ENCODE data around the gene ANKRD63.

- TF ChIP-seq CSDC2 (CRISPR knock-in tag; IDR thresholded peaks at IDR 0.05) (no peak), RARB (CRISPR knock-in tag; IDR thresholded peaks at IDR 0.05) (no peak), PATZ1 (CRISPR knock-in tag; IDR thresholded peaks at IDR 0.05; ENCODE audit: borderline replicate concordance) (no peak), SNAI2 (CRISPR knock-in tag; IDR thresholded peaks at IDR 0.05) (no peak), TCF4 (CRISPR knock-in tag; IDR thresholded peaks at IDR 0.05; ENCODE audit: borderline replicate concordance) (no peak), PPARA (CRISPR knock-in tag; IDR thresholded peaks at IDR 0.05; ENCODE audit: borderline replicate concordance) (no peak), ZFP3 (CRISPR knock-in tag; IDR thresholded peaks at IDR 0.05) (no peak), CREB5 (CRISPR knock-in tag; IDR thresholded peaks at IDR 0.05; ENCODE audit: low read depth) (no peak), ISL1 (CRISPR knock-in tag; IDR thresholded peaks at IDR 0.05) (no peak)
Measured at GRCh38 chr15:40271685-40272484, 11.0 kb downstream of the ANKRD63 start.

Data from SK-N-SH treated with all-trans-retinoic acid at 6 μM for 48 hours (cell line).